OCI-LY7 (cell line): ENCODE data around the gene SUN2.

Experiments used
- EZH2phosphoT487 ChIP-seq: fragments of 200-600 bp; sonication (generic); IDR thresholded peaks from 2 replicates; pipeline ENCODE4 v1.6.1; 2018; ENCODE audit warnings: low read depth, borderline replicate concordance, mild to moderate bottlenecking, mixed run types, antibody characterized with exemption, low read length, moderate library complexity, mixed read lengths
- TF ChIP-seq, protein P1 (sequence below): fragments of 200-600 bp; sonication (generic); conservative IDR thresholded peaks from 2 replicates; pipeline ENCODE4 v1.5.1; 2014; ENCODE audit warnings: mild to moderate bottlenecking, antibody characterized with exemption, low read length, moderate library complexity, mixed read lengths

GRCh38 chr22:38776086-38776485 is 20.3 kb upstream of the SUN2 start:
- TF ChIP-seq, protein P1, sequence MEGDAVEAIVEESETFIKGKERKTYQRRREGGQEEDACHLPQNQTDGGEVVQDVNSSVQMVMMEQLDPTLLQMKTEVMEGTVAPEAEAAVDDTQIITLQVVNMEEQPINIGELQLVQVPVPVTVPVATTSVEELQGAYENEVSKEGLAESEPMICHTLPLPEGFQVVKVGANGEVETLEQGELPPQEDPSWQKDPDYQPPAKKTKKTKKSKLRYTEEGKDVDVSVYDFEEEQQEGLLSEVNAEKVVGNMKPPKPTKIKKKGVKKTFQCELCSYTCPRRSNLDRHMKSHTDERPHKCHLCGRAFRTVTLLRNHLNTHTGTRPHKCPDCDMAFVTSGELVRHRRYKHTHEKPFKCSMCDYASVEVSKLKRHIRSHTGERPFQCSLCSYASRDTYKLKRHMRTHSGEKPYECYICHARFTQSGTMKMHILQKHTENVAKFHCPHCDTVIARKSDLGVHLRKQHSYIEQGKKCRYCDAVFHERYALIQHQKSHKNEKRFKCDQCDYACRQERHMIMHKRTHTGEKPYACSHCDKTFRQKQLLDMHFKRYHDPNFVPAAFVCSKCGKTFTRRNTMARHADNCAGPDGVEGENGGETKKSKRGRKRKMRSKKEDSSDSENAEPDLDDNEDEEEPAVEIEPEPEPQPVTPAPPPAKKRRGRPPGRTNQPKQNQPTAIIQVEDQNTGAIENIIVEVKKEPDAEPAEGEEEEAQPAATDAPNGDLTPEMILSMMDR, result no peak
- TF ChIP-seq EZH2phosphoT487, result no peak
